Neural cell (in vitro differentiated cells): ENCODE results near the gene USP4. TPM values are rescaled to one million over a fixed set of nuclear protein-coding genes. Genes with fewer than 3 reads are reported as not detected.

Source experiments
- H2AFZ ChIP-seq: fragments of 200-600, 300-800 bp; sonication (generic), shearing (Covaris generic); 2 replicates; pipeline ENCODE4 v1.6.0; 2014; ENCODE audit warnings: low read depth, mild to moderate bottlenecking, antibody characterized with exemption, low read length, moderate library complexity
- H3F3A ChIP-seq: fragments of 200-600 bp; shearing (Covaris generic); 2 replicates; pipeline ENCODE4 v1.6.1; 2016; ENCODE audit warnings: mild to moderate bottlenecking, moderate library complexity, mixed read lengths, antibody characterized with exemption, low read length; ENCODE audit not compliant: insufficient read depth, poor library complexity, severe bottlenecking
- H3K27ac ChIP-seq: fragments of 200-600, 300-800 bp; sonication (generic), shearing (Covaris generic); 2 replicates; pipeline ENCODE4 v1.5.1; 2014; ENCODE audit warnings: mild to moderate bottlenecking, low read length, moderate library complexity
- H3K27me3 ChIP-seq: fragments of 300-800, 200-600 bp; sonication (generic), shearing (Covaris generic); 2 replicates; pipeline ENCODE4 v1.6.0; 2014; ENCODE audit warnings: mild to moderate bottlenecking, low read depth, low read length, moderate library complexity; ENCODE audit not compliant: insufficient read depth
- H3K36me3 ChIP-seq: fragments of 300-800, 200-600 bp; sonication (generic), shearing (Covaris generic); 2 replicates; pipeline ENCODE4 v1.5.1; 2014; ENCODE audit warnings: mild to moderate bottlenecking, antibody characterized with exemption, low read length, moderate library complexity; ENCODE audit not compliant: insufficient read depth
- H3K4me2 ChIP-seq: fragments of 300-800, 200-600 bp; sonication (generic), shearing (Covaris generic); 2 replicates; pipeline ENCODE4 v1.6.0; 2014; ENCODE audit warnings: mild to moderate bottlenecking, low read length
- H3K4me3 ChIP-seq: fragments of 300-800, 200-600 bp; sonication (generic), shearing (Covaris generic); 2 replicates; pipeline ENCODE4 v1.5.1; 2014; ENCODE audit warnings: mild to moderate bottlenecking, low read length, moderate library complexity
- H3K79me2 ChIP-seq: fragments of 200-600 bp; shearing (Covaris generic); replicated peaks from 2 replicates; pipeline ENCODE4 v1.6.0; 2014; ENCODE audit warnings: mild to moderate bottlenecking, low read length, moderate library complexity; ENCODE audit not compliant: insufficient read depth
- H3K9ac ChIP-seq: fragments of 300-800, 200-600 bp; sonication (generic), shearing (Covaris generic); 2 replicates; pipeline ENCODE4 v1.6.1; 2016; ENCODE audit warnings: mild to moderate bottlenecking, low read length, mixed read lengths
- H3K9me2 ChIP-seq: fragments of 200-600 bp; shearing (Covaris generic); 2 replicates; pipeline ENCODE4 v1.6.1; 2016; ENCODE audit warnings: mild to moderate bottlenecking, low read length, mixed read lengths; ENCODE audit not compliant: insufficient read depth
- H3K9me3 ChIP-seq: fragments of 200-600, 300-800 bp; sonication (generic), shearing (Covaris generic); 2 replicates; pipeline ENCODE4 v1.6.1; 2016; ENCODE audit warnings: mild to moderate bottlenecking, mixed run types, low read length, moderate library complexity, mixed read lengths
- H4K20me1 ChIP-seq: fragments of 200-600 bp; shearing (Covaris generic); 2 replicates; pipeline ENCODE4 v1.6.1; 2016; ENCODE audit warnings: mild to moderate bottlenecking, mixed run types; ENCODE audit not compliant: insufficient read depth
- EP300 ChIP-seq: fragments of 450-650 bp; conservative IDR thresholded peaks from 2 replicates; pipeline ENCODE4 v1.6.1; 2014; ENCODE audit warnings: antibody characterized with exemption, mild to moderate bottlenecking, moderate library complexity; ENCODE audit not compliant: poor library complexity, severe bottlenecking
- EZH2 ChIP-seq: fragments of 200-600, 300-800 bp; shearing (Covaris generic), sonication (generic); IDR thresholded peaks from 2 replicates; pipeline ENCODE4 v1.6.1; 2014; ENCODE audit warnings: antibody characterized with exemption, low read length, borderline replicate concordance, mild to moderate bottlenecking; ENCODE audit not compliant: insufficient read depth, poor library complexity, severe bottlenecking
- MXI1 ChIP-seq: fragments of 450-650 bp; conservative IDR thresholded peaks from 2 replicates; pipeline ENCODE4 v1.6.1; 2014; ENCODE audit warnings: antibody characterized with exemption, mild to moderate bottlenecking; ENCODE audit not compliant: poor library complexity, severe bottlenecking
- POLR2AphosphoS5 ChIP-seq: IDR thresholded peaks from 2 replicates; pipeline ENCODE4 v1.6.1; 2012
- RAD21 ChIP-seq: fragments of 450-650 bp; conservative IDR thresholded peaks from 2 replicates; pipeline ENCODE4 v1.6.1; 2014; ENCODE audit warnings: antibody characterized with exemption, mild to moderate bottlenecking, moderate library complexity
- SMC3 ChIP-seq: fragments of 450-650 bp; conservative IDR thresholded peaks from 2 replicates; pipeline ENCODE4 v1.6.1; 2014; ENCODE audit warnings: antibody characterized with exemption, mild to moderate bottlenecking, moderate library complexity; ENCODE audit not compliant: poor library complexity
- TAF1 ChIP-seq: IDR thresholded peaks from 2 replicates; pipeline ENCODE4 v1.6.1; 2012; ENCODE audit warnings: low read depth
- polyA plus RNA-seq: library from polyadenylated mRNA; depleted of rRNA; stranded (reverse); fragments of >200 nt; gene quantifications from 2 replicates; pipeline ENCODE4 v1.2.3, GENCODE V29; 2014
- TF ChIP-seq, protein P1 (sequence below): IDR thresholded peaks from 2 replicates; pipeline ENCODE4 v1.6.1; 2012; ENCODE audit warnings: borderline replicate concordance
- TF ChIP-seq, protein P2 (sequence below): fragments of 450-650 bp; IDR thresholded peaks from 2 replicates; pipeline ENCODE4 v1.5.1; 2014; ENCODE audit warnings: antibody characterized with exemption, mild to moderate bottlenecking, moderate library complexity; ENCODE audit not compliant: poor library complexity, severe bottlenecking

USP4 gene
- polyA plus RNA-seq, 1 donor from 2014 or later = 35.5 TPM

DNA sequence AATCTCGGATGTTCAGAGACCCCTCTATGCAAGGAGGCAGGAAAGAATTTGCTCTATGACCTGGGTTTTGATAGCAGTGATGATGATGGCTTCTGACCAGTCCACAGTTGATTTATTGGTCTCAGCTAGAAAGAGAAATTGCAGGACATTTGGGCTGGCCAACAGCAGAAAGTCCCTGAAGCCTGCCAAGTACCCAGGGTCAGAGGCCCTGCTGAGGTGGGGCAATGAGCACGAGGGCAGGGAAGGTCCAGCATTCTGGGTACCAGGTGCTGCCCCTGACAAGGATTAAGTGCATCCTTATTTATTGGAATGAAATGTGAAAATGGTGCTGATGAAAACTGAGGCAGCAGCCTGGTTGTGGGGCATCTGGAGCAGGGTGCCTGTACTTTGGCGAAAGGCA, 82.7 kb downstream of the USP4 start (continued):
- no peak for TF ChIP-seq EZH2

DNA sequence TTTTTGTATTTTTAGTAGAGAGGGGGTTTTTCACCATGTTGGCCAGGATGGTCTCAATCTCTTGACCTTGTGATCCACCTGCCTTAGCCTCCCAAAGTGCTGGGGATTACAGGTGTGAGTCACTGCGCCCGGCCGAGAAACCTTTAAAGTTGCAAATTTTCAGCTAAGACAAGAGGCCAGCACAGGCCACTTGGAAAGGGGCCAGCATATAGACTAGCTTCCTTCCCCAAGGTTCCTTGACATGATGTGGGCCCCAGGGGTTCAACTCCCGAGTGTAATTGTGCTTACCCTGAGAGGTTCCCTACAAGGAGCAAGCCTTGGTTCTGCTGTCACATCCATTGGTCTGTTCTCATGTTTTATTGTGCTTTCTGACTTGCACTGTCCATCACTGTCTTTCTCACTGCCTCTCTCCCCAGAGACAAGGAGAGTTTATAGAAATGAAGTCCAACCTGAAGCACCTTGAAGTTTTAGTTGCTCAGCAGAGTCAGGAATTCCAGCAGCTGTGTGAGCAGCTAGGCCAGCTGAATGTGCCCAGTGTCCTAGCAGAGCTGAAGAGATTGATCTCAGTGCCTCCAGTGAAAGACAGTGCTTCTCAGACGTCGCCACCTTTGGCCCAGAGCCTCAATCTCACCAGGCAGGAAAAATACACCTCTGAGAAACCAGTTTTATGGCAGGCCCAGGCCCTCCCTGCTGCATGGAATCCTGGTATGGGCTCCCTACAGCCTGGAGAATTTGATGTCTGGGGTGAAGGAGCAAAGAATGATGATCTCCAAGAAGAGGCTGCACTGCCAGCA, 83.9 kb downstream of the USP4 start:
- no peak overlapping the region for H2AFZ ChIP-seq
- H3K4me3 ChIP-seq = no peak overlapping the region
- H3K9me2 ChIP-seq = no peaks in the 10 kb centered on the region
- TF ChIP-seq TAF1 = no peak
- TF ChIP-seq, protein P1, sequence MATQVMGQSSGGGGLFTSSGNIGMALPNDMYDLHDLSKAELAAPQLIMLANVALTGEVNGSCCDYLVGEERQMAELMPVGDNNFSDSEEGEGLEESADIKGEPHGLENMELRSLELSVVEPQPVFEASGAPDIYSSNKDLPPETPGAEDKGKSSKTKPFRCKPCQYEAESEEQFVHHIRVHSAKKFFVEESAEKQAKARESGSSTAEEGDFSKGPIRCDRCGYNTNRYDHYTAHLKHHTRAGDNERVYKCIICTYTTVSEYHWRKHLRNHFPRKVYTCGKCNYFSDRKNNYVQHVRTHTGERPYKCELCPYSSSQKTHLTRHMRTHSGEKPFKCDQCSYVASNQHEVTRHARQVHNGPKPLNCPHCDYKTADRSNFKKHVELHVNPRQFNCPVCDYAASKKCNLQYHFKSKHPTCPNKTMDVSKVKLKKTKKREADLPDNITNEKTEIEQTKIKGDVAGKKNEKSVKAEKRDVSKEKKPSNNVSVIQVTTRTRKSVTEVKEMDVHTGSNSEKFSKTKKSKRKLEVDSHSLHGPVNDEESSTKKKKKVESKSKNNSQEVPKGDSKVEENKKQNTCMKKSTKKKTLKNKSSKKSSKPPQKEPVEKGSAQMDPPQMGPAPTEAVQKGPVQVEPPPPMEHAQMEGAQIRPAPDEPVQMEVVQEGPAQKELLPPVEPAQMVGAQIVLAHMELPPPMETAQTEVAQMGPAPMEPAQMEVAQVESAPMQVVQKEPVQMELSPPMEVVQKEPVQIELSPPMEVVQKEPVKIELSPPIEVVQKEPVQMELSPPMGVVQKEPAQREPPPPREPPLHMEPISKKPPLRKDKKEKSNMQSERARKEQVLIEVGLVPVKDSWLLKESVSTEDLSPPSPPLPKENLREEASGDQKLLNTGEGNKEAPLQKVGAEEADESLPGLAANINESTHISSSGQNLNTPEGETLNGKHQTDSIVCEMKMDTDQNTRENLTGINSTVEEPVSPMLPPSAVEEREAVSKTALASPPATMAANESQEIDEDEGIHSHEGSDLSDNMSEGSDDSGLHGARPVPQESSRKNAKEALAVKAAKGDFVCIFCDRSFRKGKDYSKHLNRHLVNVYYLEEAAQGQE = no peak
- TF ChIP-seq POLR2AphosphoS5 = no peak
- no peak for TF ChIP-seq RAD21
- TF ChIP-seq MXI1 = no peak
- no peak for TF ChIP-seq EZH2
- TF ChIP-seq, protein P2, sequence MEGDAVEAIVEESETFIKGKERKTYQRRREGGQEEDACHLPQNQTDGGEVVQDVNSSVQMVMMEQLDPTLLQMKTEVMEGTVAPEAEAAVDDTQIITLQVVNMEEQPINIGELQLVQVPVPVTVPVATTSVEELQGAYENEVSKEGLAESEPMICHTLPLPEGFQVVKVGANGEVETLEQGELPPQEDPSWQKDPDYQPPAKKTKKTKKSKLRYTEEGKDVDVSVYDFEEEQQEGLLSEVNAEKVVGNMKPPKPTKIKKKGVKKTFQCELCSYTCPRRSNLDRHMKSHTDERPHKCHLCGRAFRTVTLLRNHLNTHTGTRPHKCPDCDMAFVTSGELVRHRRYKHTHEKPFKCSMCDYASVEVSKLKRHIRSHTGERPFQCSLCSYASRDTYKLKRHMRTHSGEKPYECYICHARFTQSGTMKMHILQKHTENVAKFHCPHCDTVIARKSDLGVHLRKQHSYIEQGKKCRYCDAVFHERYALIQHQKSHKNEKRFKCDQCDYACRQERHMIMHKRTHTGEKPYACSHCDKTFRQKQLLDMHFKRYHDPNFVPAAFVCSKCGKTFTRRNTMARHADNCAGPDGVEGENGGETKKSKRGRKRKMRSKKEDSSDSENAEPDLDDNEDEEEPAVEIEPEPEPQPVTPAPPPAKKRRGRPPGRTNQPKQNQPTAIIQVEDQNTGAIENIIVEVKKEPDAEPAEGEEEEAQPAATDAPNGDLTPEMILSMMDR = no peak
- TF ChIP-seq SMC3 = no peak
- no peak overlapping the region for H3K27ac ChIP-seq
- no peaks in the 10 kb centered on the region for H3F3A ChIP-seq
- H3K9ac ChIP-seq = no peak overlapping the region
- H4K20me1 ChIP-seq = no peaks in the 10 kb centered on the region
- no peaks in the 10 kb centered on the region for H3K36me3 ChIP-seq
- H3K9me3 ChIP-seq = no peaks in the 10 kb centered on the region
- H3K4me2 ChIP-seq = no peak overlapping the region
- H3K79me2 ChIP-seq = no peaks in the 10 kb centered on the region
- H3K27me3 ChIP-seq = no peaks in the 10 kb centered on the region

DNA sequence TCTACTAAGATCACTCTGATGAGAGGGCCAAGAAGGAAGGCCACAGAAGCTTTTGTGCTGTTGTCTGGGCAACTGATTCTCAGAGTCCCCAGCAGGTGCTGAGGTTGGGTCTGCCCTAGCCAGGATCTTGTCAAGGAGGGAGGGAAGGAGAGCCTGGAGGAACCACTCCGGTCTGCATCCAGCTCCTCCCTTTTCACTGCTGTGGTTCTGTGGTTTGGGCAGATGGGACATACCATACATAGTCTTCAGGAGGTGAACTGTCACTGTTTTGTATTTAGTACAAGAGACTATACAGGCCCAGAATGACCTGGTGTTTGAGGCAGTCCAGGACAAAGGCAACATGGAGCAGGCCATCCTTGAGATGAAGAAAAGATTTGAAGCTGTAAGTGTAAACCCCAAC, 84.7 kb downstream of the USP4 start:
- Histone ChIP-seq H3K79me2 (no peaks in the 10 kb centered on the region), H3K9me2 (no peaks in the 10 kb centered on the region), H3K9me3 (no peaks in the 10 kb centered on the region), H3K4me3 (no peak overlapping the region), H3K36me3 (no peaks in the 10 kb centered on the region), H2AFZ (no peak overlapping the region), H3K27ac (no peak overlapping the region), H3F3A (no peaks in the 10 kb centered on the region), H3K4me2 (no peak overlapping the region), H3K27me3 (no peaks in the 10 kb centered on the region), H4K20me1 (no peaks in the 10 kb centered on the region), H3K9ac (no peak overlapping the region)
- TF ChIP-seq TAF1 = no peak
- no peak for TF ChIP-seq POLR2AphosphoS5
- no peak for TF ChIP-seq RAD21
- no peak for TF ChIP-seq SMC3
- TF ChIP-seq, protein P1 = no peak
- TF ChIP-seq MXI1 = no peak
- TF ChIP-seq, protein P2 = no peak
- no peak for TF ChIP-seq EP300
- TF ChIP-seq EZH2 = no peak
